Liver (tissue), 3 donors: ENCODE measurements around the gene SUPT5H.

Experiments used
- EGR1 ChIP-seq, 2 donors: IDR thresholded peaks; 2 replicates each; pipeline ENCODE4 v1.6.1; 2016 to 2018; ENCODE audit warnings: antibody characterized with exemption in 2 of 2, low read depth in 2 of 2
- HNF4A ChIP-seq, 2 donors: conservative IDR thresholded peaks; 2 replicates each; pipeline ENCODE4 v1.6.1; 2016; ENCODE audit warnings: antibody characterized with exemption in 2 of 2, mild to moderate bottlenecking in 2 of 2
- JUND ChIP-seq, 2 donors: IDR thresholded peaks; 2 replicates each; pipeline ENCODE4 v1.6.1; 2016; ENCODE audit warnings: antibody characterized with exemption in 2 of 2
- RAD21 ChIP-seq, 2 donors: IDR thresholded peaks; 2 replicates each; pipeline ENCODE4 v1.6.1; 2016; ENCODE audit warnings: antibody characterized with exemption in 2 of 2, mild to moderate bottlenecking in 2 of 2
- TAF1 ChIP-seq: conservative IDR thresholded peaks from 2 replicates; pipeline ENCODE4 v1.6.1; 2016; ENCODE audit warnings: antibody characterized with exemption, mild to moderate bottlenecking
- TF ChIP-seq, protein P1 (sequence below): IDR thresholded peaks from 2 replicates; pipeline ENCODE4 v1.6.1; 2016; ENCODE audit warnings: antibody characterized with exemption
- TF ChIP-seq, protein P2 (sequence below): IDR thresholded peaks from 2 replicates; pipeline ENCODE4 v1.6.1; 2016; ENCODE audit warnings: antibody characterized with exemption
- TF ChIP-seq, protein P3 (sequence below): fragments of 150-350 bp; IDR thresholded peaks from 2 replicates; pipeline ENCODE4 v1.5.1; 2017; ENCODE audit warnings: improper control_type of control experiment, low read depth, low read length; ENCODE audit not compliant: missing input control
- TF ChIP-seq, protein P4 (sequence below): IDR thresholded peaks from 2 replicates; pipeline ENCODE4 v1.6.1; 2016; ENCODE audit warnings: antibody characterized with exemption, mild to moderate bottlenecking
- donor health status: healthy.
- donor health status: healthy.

DNA sequence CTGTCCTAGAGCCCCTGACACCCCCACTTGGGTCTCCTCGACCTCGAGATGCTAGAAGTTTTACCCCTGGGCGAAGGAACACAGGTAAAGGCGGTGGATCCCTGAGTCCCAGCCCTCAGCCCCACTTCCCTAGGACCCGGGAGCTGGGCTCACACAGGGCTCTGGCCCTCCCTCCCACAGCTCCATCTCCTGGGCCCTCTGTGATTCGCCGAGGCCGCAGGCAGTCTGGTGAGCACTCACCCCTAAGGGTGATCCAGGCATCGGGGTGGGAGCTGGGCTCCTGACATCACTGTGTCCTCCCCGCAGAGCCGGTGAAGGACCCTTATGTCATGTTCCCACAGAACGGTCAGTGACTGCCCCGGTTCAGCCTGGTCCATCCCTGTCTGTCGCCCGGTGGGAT is 24.6 kb upstream of the SUPT5H start:
- TF ChIP-seq, protein P1, sequence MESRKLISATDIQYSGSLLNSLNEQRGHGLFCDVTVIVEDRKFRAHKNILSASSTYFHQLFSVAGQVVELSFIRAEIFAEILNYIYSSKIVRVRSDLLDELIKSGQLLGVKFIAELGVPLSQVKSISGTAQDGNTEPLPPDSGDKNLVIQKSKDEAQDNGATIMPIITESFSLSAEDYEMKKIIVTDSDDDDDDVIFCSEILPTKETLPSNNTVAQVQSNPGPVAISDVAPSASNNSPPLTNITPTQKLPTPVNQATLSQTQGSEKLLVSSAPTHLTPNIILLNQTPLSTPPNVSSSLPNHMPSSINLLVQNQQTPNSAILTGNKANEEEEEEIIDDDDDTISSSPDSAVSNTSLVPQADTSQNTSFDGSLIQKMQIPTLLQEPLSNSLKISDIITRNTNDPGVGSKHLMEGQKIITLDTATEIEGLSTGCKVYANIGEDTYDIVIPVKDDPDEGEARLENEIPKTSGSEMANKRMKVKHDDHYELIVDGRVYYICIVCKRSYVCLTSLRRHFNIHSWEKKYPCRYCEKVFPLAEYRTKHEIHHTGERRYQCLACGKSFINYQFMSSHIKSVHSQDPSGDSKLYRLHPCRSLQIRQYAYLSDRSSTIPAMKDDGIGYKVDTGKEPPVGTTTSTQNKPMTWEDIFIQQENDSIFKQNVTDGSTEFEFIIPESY = no peak
- TF ChIP-seq, protein P2, sequence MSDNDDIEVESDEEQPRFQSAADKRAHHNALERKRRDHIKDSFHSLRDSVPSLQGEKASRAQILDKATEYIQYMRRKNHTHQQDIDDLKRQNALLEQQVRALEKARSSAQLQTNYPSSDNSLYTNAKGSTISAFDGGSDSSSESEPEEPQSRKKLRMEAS = no peak
- TF ChIP-seq, protein P3, sequence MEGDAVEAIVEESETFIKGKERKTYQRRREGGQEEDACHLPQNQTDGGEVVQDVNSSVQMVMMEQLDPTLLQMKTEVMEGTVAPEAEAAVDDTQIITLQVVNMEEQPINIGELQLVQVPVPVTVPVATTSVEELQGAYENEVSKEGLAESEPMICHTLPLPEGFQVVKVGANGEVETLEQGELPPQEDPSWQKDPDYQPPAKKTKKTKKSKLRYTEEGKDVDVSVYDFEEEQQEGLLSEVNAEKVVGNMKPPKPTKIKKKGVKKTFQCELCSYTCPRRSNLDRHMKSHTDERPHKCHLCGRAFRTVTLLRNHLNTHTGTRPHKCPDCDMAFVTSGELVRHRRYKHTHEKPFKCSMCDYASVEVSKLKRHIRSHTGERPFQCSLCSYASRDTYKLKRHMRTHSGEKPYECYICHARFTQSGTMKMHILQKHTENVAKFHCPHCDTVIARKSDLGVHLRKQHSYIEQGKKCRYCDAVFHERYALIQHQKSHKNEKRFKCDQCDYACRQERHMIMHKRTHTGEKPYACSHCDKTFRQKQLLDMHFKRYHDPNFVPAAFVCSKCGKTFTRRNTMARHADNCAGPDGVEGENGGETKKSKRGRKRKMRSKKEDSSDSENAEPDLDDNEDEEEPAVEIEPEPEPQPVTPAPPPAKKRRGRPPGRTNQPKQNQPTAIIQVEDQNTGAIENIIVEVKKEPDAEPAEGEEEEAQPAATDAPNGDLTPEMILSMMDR = no peak
- TF ChIP-seq EGR1 (IDR thresholded peaks at IDR 0.05; ENCODE audit: low read depth in 2 of 2) (no peak), HNF4A (conservative IDR thresholded peaks at IDR 0.05) (no peak), JUND (IDR thresholded peaks at IDR 0.05) (no peak), TAF1 (no peak), RAD21 (IDR thresholded peaks at IDR 0.05) (no peak)
- TF ChIP-seq, protein P4, sequence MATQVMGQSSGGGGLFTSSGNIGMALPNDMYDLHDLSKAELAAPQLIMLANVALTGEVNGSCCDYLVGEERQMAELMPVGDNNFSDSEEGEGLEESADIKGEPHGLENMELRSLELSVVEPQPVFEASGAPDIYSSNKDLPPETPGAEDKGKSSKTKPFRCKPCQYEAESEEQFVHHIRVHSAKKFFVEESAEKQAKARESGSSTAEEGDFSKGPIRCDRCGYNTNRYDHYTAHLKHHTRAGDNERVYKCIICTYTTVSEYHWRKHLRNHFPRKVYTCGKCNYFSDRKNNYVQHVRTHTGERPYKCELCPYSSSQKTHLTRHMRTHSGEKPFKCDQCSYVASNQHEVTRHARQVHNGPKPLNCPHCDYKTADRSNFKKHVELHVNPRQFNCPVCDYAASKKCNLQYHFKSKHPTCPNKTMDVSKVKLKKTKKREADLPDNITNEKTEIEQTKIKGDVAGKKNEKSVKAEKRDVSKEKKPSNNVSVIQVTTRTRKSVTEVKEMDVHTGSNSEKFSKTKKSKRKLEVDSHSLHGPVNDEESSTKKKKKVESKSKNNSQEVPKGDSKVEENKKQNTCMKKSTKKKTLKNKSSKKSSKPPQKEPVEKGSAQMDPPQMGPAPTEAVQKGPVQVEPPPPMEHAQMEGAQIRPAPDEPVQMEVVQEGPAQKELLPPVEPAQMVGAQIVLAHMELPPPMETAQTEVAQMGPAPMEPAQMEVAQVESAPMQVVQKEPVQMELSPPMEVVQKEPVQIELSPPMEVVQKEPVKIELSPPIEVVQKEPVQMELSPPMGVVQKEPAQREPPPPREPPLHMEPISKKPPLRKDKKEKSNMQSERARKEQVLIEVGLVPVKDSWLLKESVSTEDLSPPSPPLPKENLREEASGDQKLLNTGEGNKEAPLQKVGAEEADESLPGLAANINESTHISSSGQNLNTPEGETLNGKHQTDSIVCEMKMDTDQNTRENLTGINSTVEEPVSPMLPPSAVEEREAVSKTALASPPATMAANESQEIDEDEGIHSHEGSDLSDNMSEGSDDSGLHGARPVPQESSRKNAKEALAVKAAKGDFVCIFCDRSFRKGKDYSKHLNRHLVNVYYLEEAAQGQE = no peak
